A673 (cell line): Measurements from ENCODE around the gene SIGLEC8.

Experiments used
- CTCF ChIP-seq: fragments of 300-800, 200-600 bp; sonication (generic); conservative IDR thresholded peaks from 2 replicates; pipeline ENCODE4 v1.5.1; 2017; ENCODE audit warnings: low read depth, mild to moderate bottlenecking, antibody characterized with exemption, low read length, moderate library complexity, mixed read lengths
- EZH2 ChIP-seq: fragments of 200-600 bp; sonication (generic); IDR thresholded peaks from 2 replicates; pipeline ENCODE4 v1.6.1; 2017; ENCODE audit warnings: borderline replicate concordance, low read depth, mild to moderate bottlenecking, mixed read lengths, antibody characterized with exemption, low read length; ENCODE audit not compliant: poor library complexity, severe bottlenecking

- TF ChIP-seq CTCF, result no peak
- no peak for TF ChIP-seq EZH2
These were observed at the start of gene SIGLEC8 for GRCh38 chr19:51458051-51458645.
